MM.1S (cell line): Measurements from ENCODE around the gene TMEM163.

Experiments used
- DNase-seq: peaks from one replicate; pipeline ENCODE4 v3.0.0-alpha.2; 2015
- H2AFZ ChIP-seq: fragments of 300-600 bp; sonication (generic); 2 replicates; pipeline ENCODE4 v1.6.0; 2016; ENCODE audit warnings: antibody characterized with exemption, low read length
- H3F3A ChIP-seq: fragments of 300-600 bp; sonication (generic); 2 replicates; pipeline ENCODE4 v1.6.1; 2016; ENCODE audit warnings: mild to moderate bottlenecking, antibody characterized with exemption, low read length, moderate library complexity, mixed read lengths; ENCODE audit not compliant: insufficient read depth
- H3K27ac ChIP-seq: fragments of 300-600 bp; sonication (generic); 2 replicates; pipeline ENCODE4 v1.5.1; 2016; ENCODE audit warnings: mild to moderate bottlenecking, low read length
- H3K27me3 ChIP-seq: fragments of 300-600 bp; sonication (generic); replicated peaks from 2 replicates; pipeline ENCODE4 v1.6.0; 2016; ENCODE audit warnings: low read length; ENCODE audit not compliant: insufficient read depth
- H3K36me3 ChIP-seq: fragments of 300-600 bp; sonication (generic); replicated peaks from 2 replicates; pipeline ENCODE4 v1.6.1; 2016; ENCODE audit warnings: mild to moderate bottlenecking, low read length, mixed read lengths; ENCODE audit not compliant: insufficient read depth
- H3K4me1 ChIP-seq: fragments of 300-600 bp; sonication (generic); 2 replicates; pipeline ENCODE4 v1.6.1; 2016; ENCODE audit warnings: low read length, mixed read lengths
- H3K4me2 ChIP-seq: fragments of 300-600 bp; sonication (generic); 2 replicates; pipeline ENCODE4 v1.6.0; 2016; ENCODE audit warnings: low read depth, low read length
- H3K4me3 ChIP-seq: fragments of 300-600 bp; sonication (generic); 2 replicates; pipeline ENCODE4 v1.5.1; 2016; ENCODE audit warnings: low read length, mixed read lengths
- H3K79me2 ChIP-seq: fragments of 300-600 bp; sonication (generic); 2 replicates; pipeline ENCODE4 v1.6.1; 2016; ENCODE audit warnings: mixed run types, low read length, mixed read lengths
- H3K9ac ChIP-seq: fragments of 300-600 bp; sonication (generic); 2 replicates; pipeline ENCODE4 v1.6.1; 2016; ENCODE audit warnings: low read length, mixed read lengths
- H3K9me2 ChIP-seq: fragments of 300-600 bp; sonication (generic); replicated peaks from 2 replicates; pipeline ENCODE4 v1.6.1; 2016; ENCODE audit warnings: mild to moderate bottlenecking, low read length, mixed read lengths; ENCODE audit not compliant: insufficient read depth
- H3K9me3 ChIP-seq: fragments of 300-600 bp; sonication (generic); replicated peaks from 2 replicates; pipeline ENCODE4 v1.6.1; 2016; ENCODE audit warnings: mild to moderate bottlenecking, low read length, mixed read lengths; ENCODE audit not compliant: insufficient read depth
- H4K20me1 ChIP-seq: fragments of 300-600 bp; sonication (generic); 2 replicates; pipeline ENCODE4 v1.6.1; 2016; ENCODE audit warnings: mild to moderate bottlenecking, low read length, moderate library complexity, mixed read lengths; ENCODE audit not compliant: insufficient read depth
- EZH2 ChIP-seq: fragments of 300-600 bp; sonication (generic); optimal IDR thresholded peaks from 2 replicates; pipeline ENCODE3; 2017; ENCODE audit warnings: low read depth, mild to moderate bottlenecking, antibody characterized with exemption, low read length, mixed read lengths
- EZH2phosphoT487 ChIP-seq: fragments of 300-600 bp; sonication (generic); IDR thresholded peaks from 2 replicates; pipeline ENCODE4 v1.6.1; 2018; ENCODE audit warnings: antibody characterized with exemption, low read length
- TF ChIP-seq, protein P1 (sequence below): fragments of 300-600 bp; sonication (generic); IDR thresholded peaks from 2 replicates; pipeline ENCODE4 v1.5.1; 2016; ENCODE audit warnings: antibody characterized with exemption, low read length, mixed read lengths

The TMEM163 gene

DNA sequence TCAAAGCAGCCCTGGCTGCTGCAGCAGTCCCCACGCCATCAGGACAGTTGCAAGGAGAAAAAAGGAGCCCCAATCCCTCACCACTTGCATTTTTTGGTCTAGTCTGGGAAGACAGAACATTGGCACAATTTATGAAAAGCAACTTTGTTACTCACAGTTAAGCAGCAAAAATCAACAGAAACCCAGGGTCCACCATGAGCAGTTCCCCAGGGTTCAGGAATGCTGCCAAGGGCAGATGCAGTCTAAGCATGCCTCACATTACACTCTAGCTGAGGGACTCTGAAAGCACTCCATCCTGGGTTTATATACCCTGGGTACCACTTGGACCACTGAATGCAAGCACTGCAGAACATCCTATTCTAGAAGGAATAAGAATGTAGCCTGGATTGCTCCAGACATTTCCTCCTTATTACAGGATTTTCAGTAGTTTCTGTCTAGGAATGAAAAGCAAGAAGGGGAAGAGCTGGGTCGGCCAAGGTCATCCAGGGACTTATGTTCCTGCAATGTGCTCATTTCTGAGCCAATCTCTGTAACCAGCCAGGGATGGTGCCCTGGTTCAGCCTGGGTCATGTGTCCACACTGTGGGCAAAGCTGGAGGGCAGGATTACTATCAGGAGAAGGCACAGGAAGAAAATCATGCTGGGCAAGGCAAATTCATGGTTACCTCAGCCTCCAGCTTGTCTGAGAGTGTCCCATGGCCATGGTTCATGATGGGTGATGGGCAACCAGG is 19.5 kb upstream of the TMEM163 start:
- no peaks in the 10 kb centered on the region for H3F3A ChIP-seq
- no peaks in the 10 kb centered on the region for H3K27me3 ChIP-seq
- no peak for TF ChIP-seq EZH2phosphoT487
- no peak for TF ChIP-seq EZH2
- TF ChIP-seq, protein P1, sequence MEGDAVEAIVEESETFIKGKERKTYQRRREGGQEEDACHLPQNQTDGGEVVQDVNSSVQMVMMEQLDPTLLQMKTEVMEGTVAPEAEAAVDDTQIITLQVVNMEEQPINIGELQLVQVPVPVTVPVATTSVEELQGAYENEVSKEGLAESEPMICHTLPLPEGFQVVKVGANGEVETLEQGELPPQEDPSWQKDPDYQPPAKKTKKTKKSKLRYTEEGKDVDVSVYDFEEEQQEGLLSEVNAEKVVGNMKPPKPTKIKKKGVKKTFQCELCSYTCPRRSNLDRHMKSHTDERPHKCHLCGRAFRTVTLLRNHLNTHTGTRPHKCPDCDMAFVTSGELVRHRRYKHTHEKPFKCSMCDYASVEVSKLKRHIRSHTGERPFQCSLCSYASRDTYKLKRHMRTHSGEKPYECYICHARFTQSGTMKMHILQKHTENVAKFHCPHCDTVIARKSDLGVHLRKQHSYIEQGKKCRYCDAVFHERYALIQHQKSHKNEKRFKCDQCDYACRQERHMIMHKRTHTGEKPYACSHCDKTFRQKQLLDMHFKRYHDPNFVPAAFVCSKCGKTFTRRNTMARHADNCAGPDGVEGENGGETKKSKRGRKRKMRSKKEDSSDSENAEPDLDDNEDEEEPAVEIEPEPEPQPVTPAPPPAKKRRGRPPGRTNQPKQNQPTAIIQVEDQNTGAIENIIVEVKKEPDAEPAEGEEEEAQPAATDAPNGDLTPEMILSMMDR, result no peak
- H4K20me1 ChIP-seq, result no peaks in the 10 kb centered on the region
- no peaks in the 10 kb centered on the region for H3K79me2 ChIP-seq
- H2AFZ ChIP-seq, result no peak overlapping the region
- no peaks in the 10 kb centered on the region for H3K9me3 ChIP-seq
- H3K36me3 ChIP-seq, result no peaks in the 10 kb centered on the region
- H3K4me3 ChIP-seq, result no peak overlapping the region
- H3K9ac ChIP-seq, result no peak overlapping the region
- DNase-seq, result no peak
- no peaks in the 10 kb centered on the region for H3K9me2 ChIP-seq
- no peaks in the 10 kb centered on the region for H3K4me1 ChIP-seq
- H3K27ac ChIP-seq, result no peak overlapping the region
- H3K4me2 ChIP-seq, result no peak overlapping the region

GRCh38 chr2:134737671-134738070 is 18.9 kb upstream of the TMEM163 start:
- no peaks in the 10 kb centered on the region for H3K9me3 ChIP-seq
- H3K9ac ChIP-seq, result no peak overlapping the region
- H3K27me3 ChIP-seq, result no peaks in the 10 kb centered on the region
- TF ChIP-seq EZH2phosphoT487 (no peak), EZH2 (no peak)
- TF ChIP-seq, protein P1, result no peak
- DNase-seq, result no peak
- H2AFZ ChIP-seq, result no peak overlapping the region
- H3K79me2 ChIP-seq, result no peaks in the 10 kb centered on the region
- H3F3A ChIP-seq, result no peaks in the 10 kb centered on the region
- H3K4me1 ChIP-seq, result no peaks in the 10 kb centered on the region
- no peaks in the 10 kb centered on the region for H4K20me1 ChIP-seq
- H3K27ac ChIP-seq, result no peak overlapping the region
- H3K36me3 ChIP-seq, result no peaks in the 10 kb centered on the region
- no peaks in the 10 kb centered on the region for H3K9me2 ChIP-seq
- no peak overlapping the region for H3K4me2 ChIP-seq
- no peak overlapping the region for H3K4me3 ChIP-seq

GRCh38 chr2:134736167-134736880 is 17.5 kb upstream of the TMEM163 start:
- TF ChIP-seq, protein P1, result no peak
- TF ChIP-seq EZH2phosphoT487 (no peak), EZH2 (no peak)
- Histone ChIP-seq H4K20me1 (no peaks in the 10 kb centered on the region), H3K9me2 (no peaks in the 10 kb centered on the region), H3K9ac (no peak overlapping the region), H3K27me3 (no peaks in the 10 kb centered on the region), H3K4me1 (no peaks in the 10 kb centered on the region), H3K79me2 (no peaks in the 10 kb centered on the region), H3F3A (no peaks in the 10 kb centered on the region), H3K27ac (no peak overlapping the region), H2AFZ (no peak overlapping the region), H3K4me2 (no peak overlapping the region), H3K36me3 (no peaks in the 10 kb centered on the region), H3K4me3 (no peak overlapping the region), H3K9me3 (no peaks in the 10 kb centered on the region)
- DNase-seq, result no peak
